ENCODE measurements around the gene BCL11B. TPM values are rescaled to one million over a fixed set of nuclear protein-coding genes. Genes with fewer than 3 reads are reported as not detected.

BCL11B gene
- total and polyA plus RNA-seq, 2 donors (not counting 1 experiment from before 2014, with no cell fraction given), result under 0.01 TPM; not detected in 1

DNA sequence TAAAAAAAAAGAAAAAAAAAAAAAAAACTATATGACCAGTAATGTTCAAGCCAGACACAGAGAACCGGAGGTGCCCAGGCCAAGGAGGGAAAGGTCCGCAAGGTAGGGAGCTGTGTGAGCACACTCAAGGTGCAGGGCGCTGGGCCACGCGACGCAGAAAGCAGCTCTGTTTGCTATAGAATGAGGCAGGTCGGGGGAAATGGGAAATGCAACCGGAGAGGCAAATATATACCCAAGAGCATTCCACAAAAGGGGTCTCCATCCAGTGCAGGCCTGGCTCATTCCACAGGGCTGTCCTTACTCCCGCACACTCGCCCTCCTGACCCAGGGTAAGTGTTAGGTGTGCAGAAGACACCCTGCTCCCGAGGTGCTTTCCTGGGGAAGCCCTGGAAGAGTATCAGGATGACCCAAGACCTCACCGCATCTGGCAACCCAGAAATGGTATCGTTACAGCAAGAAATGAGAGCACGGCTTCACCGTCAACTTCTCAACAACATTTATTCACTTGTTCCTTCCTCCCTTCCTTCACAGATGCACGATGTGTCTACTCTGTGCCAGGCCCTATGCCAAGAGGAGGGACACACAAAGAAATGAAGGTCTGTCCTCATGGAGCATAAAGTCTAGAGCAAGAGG, 86.4 kb downstream of the BCL11B start:
- H3K4me3 ChIP-seq (replicated peaks in 1 of 4; ENCODE audit: control extremely low read depth in 1 of 4, insufficient read depth in 1 of 4, low read depth in 3 of 4, low read length in 4 of 4), result no peak overlapping the region
- H3K9me3 ChIP-seq (ENCODE audit: control insufficient read depth, insufficient read depth, low read depth, low read length), result no peaks in the 10 kb centered on the region
- no peaks in the 10 kb centered on the region for H3K27me3 ChIP-seq (ENCODE audit: control insufficient read depth, insufficient read depth, low read length)
- H3K27ac ChIP-seq (ENCODE audit: insufficient read depth, low read length), result no peak overlapping the region
- H3K36me3 ChIP-seq (ENCODE audit: control insufficient read depth, insufficient read depth, low read length), result no peaks in the 10 kb centered on the region
- H3K9ac ChIP-seq (ENCODE audit: insufficient read depth, low read length), result no peak overlapping the region
- DNase-seq (ENCODE audit: low read depth in 2 of 2), result no peak
- no peak overlapping the region for H3K4me2 ChIP-seq (ENCODE audit: extremely low read depth, insufficient read depth, low read length)
- H3K79me2 ChIP-seq (ENCODE audit: control insufficient read depth, insufficient read depth, low read length), result no peaks in the 10 kb centered on the region
- no peaks in the 10 kb centered on the region for H4K20me1 ChIP-seq (ENCODE audit: control insufficient read depth, extremely low read depth, insufficient read depth, low read length)
- TF ChIP-seq, protein P1, sequence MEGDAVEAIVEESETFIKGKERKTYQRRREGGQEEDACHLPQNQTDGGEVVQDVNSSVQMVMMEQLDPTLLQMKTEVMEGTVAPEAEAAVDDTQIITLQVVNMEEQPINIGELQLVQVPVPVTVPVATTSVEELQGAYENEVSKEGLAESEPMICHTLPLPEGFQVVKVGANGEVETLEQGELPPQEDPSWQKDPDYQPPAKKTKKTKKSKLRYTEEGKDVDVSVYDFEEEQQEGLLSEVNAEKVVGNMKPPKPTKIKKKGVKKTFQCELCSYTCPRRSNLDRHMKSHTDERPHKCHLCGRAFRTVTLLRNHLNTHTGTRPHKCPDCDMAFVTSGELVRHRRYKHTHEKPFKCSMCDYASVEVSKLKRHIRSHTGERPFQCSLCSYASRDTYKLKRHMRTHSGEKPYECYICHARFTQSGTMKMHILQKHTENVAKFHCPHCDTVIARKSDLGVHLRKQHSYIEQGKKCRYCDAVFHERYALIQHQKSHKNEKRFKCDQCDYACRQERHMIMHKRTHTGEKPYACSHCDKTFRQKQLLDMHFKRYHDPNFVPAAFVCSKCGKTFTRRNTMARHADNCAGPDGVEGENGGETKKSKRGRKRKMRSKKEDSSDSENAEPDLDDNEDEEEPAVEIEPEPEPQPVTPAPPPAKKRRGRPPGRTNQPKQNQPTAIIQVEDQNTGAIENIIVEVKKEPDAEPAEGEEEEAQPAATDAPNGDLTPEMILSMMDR (conservative IDR thresholded peaks at IDR 0.05 in 1 of 2, IDR thresholded peaks at IDR 0.05 in 1 of 2; ENCODE audit: low read depth in 1 of 2, low read length in 2 of 2), result no peak
- TF ChIP-seq EZH2 (IDR thresholded peaks at IDR 0.05; ENCODE audit: low read length, missing control alignments), result no peak
- H2AFZ ChIP-seq (ENCODE audit: low read length), result no peak overlapping the region
- H3K4me1 ChIP-seq (ENCODE audit: control insufficient read depth, extremely low read depth, insufficient read depth, low read length), result no peaks in the 10 kb centered on the region

DNA sequence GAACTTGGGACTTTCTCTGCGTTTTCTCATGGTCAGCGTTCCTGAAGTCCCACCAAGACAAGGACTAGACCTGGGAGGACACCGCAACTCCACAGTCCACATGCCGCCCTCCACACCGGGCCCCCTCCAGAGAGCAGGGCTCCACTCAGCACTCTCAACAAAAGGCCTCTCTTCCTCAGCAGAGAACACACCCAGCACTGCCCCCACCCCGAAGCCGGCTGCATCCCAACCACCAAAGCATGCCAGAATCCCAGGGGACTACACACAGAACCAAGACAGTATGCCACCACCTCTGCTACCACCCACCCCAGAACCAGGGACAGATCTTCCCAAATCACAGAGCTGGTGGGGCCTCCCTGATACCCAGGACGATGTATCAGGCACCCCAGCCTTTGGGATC, 88.3 kb downstream of the BCL11B start:
- no peaks in the 10 kb centered on the region for H3K9me3 ChIP-seq (ENCODE audit: control insufficient read depth, insufficient read depth, low read depth, low read length)
- H3K79me2 ChIP-seq (ENCODE audit: control insufficient read depth, insufficient read depth, low read length), result no peaks in the 10 kb centered on the region
- H2AFZ ChIP-seq (ENCODE audit: low read length), result no peak overlapping the region
- no peaks in the 10 kb centered on the region for H3K27me3 ChIP-seq (ENCODE audit: control insufficient read depth, insufficient read depth, low read length)
- no peak overlapping the region for H3K9ac ChIP-seq (ENCODE audit: insufficient read depth, low read length)
- no peak overlapping the region for H3K4me2 ChIP-seq (ENCODE audit: extremely low read depth, insufficient read depth, low read length)
- TF ChIP-seq, protein P1 (conservative IDR thresholded peaks at IDR 0.05 in 1 of 2, IDR thresholded peaks at IDR 0.05 in 1 of 2; ENCODE audit: low read depth in 1 of 2, low read length in 2 of 2), result no peak
- H3K4me3 ChIP-seq (replicated peaks in 1 of 4; ENCODE audit: control extremely low read depth in 1 of 4, insufficient read depth in 1 of 4, low read depth in 3 of 4, low read length in 4 of 4), result no peak overlapping the region
- no peak overlapping the region for H3K27ac ChIP-seq (ENCODE audit: insufficient read depth, low read length)
- DNase-seq (ENCODE audit: low read depth in 2 of 2), result no peak
- no peaks in the 10 kb centered on the region for H3K4me1 ChIP-seq (ENCODE audit: control insufficient read depth, extremely low read depth, insufficient read depth, low read length)
- no peaks in the 10 kb centered on the region for H3K36me3 ChIP-seq (ENCODE audit: control insufficient read depth, insufficient read depth, low read length)
- no peaks in the 10 kb centered on the region for H4K20me1 ChIP-seq (ENCODE audit: control insufficient read depth, extremely low read depth, insufficient read depth, low read length)

DNA sequence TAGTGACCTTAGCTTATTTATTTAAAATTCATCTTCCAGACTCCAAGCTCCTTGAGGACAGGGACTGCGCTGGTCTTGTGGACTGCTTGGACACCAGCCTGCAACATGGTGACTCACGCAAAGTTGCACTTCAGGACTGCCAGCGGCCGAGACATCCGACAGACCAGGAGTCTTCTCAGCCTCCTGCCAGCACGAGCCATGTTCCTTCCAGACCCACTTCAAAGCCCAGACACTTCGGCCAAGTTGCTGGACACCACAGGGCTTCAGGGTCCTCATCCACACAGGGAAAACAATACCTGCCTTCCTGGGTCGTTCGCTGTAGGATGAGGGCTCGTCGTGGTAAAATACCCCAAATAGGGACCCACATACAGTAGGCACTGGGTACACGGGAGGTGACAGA, 88.7 kb downstream of the BCL11B start:
- Histone ChIP-seq H3K4me3 (replicated peaks in 1 of 4; ENCODE audit: control extremely low read depth in 1 of 4, insufficient read depth in 1 of 4, low read depth in 3 of 4, low read length in 4 of 4) (no peak overlapping the region), H3K36me3 (ENCODE audit: control insufficient read depth, insufficient read depth, low read length) (no peaks in the 10 kb centered on the region), H3K4me1 (ENCODE audit: control insufficient read depth, extremely low read depth, insufficient read depth, low read length) (no peaks in the 10 kb centered on the region), H2AFZ (ENCODE audit: low read length) (no peak overlapping the region), H3K4me2 (ENCODE audit: extremely low read depth, insufficient read depth, low read length) (no peak overlapping the region), H3K79me2 (ENCODE audit: control insufficient read depth, insufficient read depth, low read length) (no peaks in the 10 kb centered on the region), H3K9ac (ENCODE audit: insufficient read depth, low read length) (no peak overlapping the region), H4K20me1 (ENCODE audit: control insufficient read depth, extremely low read depth, insufficient read depth, low read length) (no peaks in the 10 kb centered on the region), H3K9me3 (ENCODE audit: control insufficient read depth, insufficient read depth, low read depth, low read length) (no peaks in the 10 kb centered on the region), H3K27me3 (ENCODE audit: control insufficient read depth, insufficient read depth, low read length) (no peaks in the 10 kb centered on the region), H3K27ac (ENCODE audit: insufficient read depth, low read length) (no peak overlapping the region)
- TF ChIP-seq, protein P1 (conservative IDR thresholded peaks at IDR 0.05 in 1 of 2, IDR thresholded peaks at IDR 0.05 in 1 of 2; ENCODE audit: low read depth in 1 of 2, low read length in 2 of 2), result no peak
- no peak for TF ChIP-seq EZH2 (IDR thresholded peaks at IDR 0.05; ENCODE audit: low read length, missing control alignments)
- DNase-seq (ENCODE audit: low read depth in 2 of 2), result no peak
